ENCODE measurements around the gene PLA2G15. TPM values are rescaled to one million over a fixed set of nuclear protein-coding genes. Genes with fewer than 3 reads are reported as not detected.

The PLA2G15 gene
- total RNA-seq, 2 donors from 2014 or later = 11.6 to 13.9 TPM

DNA sequence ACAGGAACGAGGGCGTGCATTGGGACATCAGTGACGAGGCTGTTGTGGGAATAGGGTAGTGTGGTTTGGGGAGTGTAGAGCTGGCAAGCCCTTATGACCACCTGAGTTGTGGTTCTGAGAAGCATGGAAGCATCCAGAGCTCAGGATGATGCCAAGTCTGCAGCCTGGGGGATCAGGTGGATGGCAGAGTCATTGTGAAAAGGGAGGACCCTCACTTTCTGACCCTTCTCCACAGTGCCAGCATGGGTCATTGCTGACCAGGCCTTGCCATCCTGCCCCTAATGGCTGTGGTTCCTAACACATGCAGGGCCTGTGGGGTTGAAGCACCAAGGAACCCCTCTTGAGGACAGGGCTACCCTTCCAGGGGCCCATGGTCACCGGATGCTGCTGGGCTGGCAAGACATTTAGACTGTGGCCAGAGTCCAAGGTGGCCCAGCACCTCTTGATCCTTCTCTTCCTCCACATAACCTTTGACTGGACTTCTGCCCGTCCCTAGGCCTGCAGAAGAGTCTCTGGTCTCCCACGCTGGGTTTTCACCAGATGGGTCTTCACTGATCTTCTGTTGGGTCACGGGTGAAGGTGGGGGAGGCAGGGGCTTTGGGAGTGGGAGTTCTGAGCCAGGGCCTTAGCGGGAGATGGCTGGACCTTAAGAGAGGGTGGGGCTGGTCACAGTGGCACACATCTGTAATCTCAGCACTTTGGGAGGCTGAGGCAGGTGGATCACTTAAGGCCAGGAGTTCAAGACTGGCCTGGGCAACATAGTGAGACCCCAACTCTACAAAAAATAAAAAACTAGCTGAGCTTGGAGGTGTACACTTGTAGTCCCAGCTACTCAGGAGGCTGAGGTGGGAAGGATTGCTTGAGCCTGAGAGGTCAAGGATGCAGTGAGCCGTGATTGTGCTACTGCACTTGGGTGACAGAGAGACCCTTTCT lies 2.0 kb upstream of the PLA2G15 start:
- TF ChIP-seq, protein P1, sequence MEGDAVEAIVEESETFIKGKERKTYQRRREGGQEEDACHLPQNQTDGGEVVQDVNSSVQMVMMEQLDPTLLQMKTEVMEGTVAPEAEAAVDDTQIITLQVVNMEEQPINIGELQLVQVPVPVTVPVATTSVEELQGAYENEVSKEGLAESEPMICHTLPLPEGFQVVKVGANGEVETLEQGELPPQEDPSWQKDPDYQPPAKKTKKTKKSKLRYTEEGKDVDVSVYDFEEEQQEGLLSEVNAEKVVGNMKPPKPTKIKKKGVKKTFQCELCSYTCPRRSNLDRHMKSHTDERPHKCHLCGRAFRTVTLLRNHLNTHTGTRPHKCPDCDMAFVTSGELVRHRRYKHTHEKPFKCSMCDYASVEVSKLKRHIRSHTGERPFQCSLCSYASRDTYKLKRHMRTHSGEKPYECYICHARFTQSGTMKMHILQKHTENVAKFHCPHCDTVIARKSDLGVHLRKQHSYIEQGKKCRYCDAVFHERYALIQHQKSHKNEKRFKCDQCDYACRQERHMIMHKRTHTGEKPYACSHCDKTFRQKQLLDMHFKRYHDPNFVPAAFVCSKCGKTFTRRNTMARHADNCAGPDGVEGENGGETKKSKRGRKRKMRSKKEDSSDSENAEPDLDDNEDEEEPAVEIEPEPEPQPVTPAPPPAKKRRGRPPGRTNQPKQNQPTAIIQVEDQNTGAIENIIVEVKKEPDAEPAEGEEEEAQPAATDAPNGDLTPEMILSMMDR (IDR thresholded peaks at IDR 0.05) = no peak
- DNase-seq = no peak
- Histone ChIP-seq H3K4me3 (no peak overlapping the region), H3K9ac (ENCODE audit: low read depth in 2 of 2, low read length in 2 of 2) (no peak overlapping the region), H3K4me1 (peaks cover 13% of the 10 kb centered on the region), H3K27ac (no peak overlapping the region), H3K36me3 (no peaks in the 10 kb centered on the region), H3K9me3 (no peaks in the 10 kb centered on the region), H3K27me3 (no peaks in the 10 kb centered on the region)
- intact Hi-C loops (cut with DNase I) = no loop called here

- peak overlapping the region; percentile 99 for H3K4me3 ChIP-seq
- peak overlapping the region; percentile 92 to 96 for H3K9ac ChIP-seq (ENCODE audit: low read depth in 2 of 2, low read length in 2 of 2)
- no peaks in the 10 kb centered on the region for H3K36me3 ChIP-seq
- H3K9me3 ChIP-seq = no peaks in the 10 kb centered on the region
- no peak for DNase-seq
- peaks cover 12% of the 10 kb centered on the region for H3K4me1 ChIP-seq
- H3K27ac ChIP-seq = no peak overlapping the region
- TF ChIP-seq, protein P1 (IDR thresholded peaks at IDR 0.05) = no peak
- intact Hi-C loops (cut with DNase I) = no loop called here
- H3K27me3 ChIP-seq = no peaks in the 10 kb centered on the region
Measured at GRCh38 chr16:68244481-68244902, 681 bp upstream of the PLA2G15 start.

- peak overlapping the region; percentile 49 to 96 for H3K9ac ChIP-seq (ENCODE audit: low read depth in 2 of 2, low read length in 2 of 2)
- H3K9me3 ChIP-seq = no peaks in the 10 kb centered on the region
- H3K4me1 ChIP-seq = peaks cover 12% of the 10 kb centered on the region
- intact Hi-C loops (cut with DNase I) = no loop called here
- TF ChIP-seq, protein P1 (IDR thresholded peaks at IDR 0.05) = no peak
- no peak for DNase-seq
- no peaks in the 10 kb centered on the region for H3K36me3 ChIP-seq
- H3K4me3 ChIP-seq = peak overlapping the region; percentile 99
- H3K27ac ChIP-seq = no peak overlapping the region
- no peaks in the 10 kb centered on the region for H3K27me3 ChIP-seq
Measured at GRCh38 chr16:68246121-68246520, 948 bp downstream of the PLA2G15 start.

DNA sequence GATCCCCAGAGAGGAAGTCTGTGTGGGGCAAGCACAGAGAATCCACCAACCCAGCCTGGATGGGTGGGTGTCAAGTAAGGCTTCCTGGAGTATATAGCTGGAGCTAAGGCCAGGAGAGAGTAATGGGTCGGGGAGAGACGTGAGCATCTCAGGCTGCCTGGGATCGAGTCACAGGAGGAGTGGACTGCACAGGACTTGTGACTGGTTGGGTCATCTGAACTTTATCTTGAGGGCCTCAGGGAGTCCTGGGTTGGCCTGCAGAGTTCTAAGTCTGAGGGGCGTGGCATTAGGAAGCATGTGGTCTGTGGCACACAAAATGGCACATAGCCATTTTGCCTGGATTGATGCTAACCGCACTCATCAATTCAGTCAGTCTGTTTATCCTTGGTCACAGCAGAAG lies 1.5 kb downstream of the PLA2G15 start:
- no peaks in the 10 kb centered on the region for H3K27me3 ChIP-seq
- TF ChIP-seq, protein P1 (IDR thresholded peaks at IDR 0.05) = no peak
- intact Hi-C loops (cut with DNase I) = no loop called here
- peak overlapping the region in 1 of 2 donors; percentile 19 for H3K9ac ChIP-seq (ENCODE audit: low read depth in 2 of 2, low read length in 2 of 2)
- H3K9me3 ChIP-seq = no peaks in the 10 kb centered on the region
- no peak for DNase-seq
- H3K36me3 ChIP-seq = no peaks in the 10 kb centered on the region
- peaks cover 12% of the 10 kb centered on the region for H3K4me1 ChIP-seq
- H3K4me3 ChIP-seq = no peak overlapping the region
- H3K27ac ChIP-seq = no peak overlapping the region

DNA sequence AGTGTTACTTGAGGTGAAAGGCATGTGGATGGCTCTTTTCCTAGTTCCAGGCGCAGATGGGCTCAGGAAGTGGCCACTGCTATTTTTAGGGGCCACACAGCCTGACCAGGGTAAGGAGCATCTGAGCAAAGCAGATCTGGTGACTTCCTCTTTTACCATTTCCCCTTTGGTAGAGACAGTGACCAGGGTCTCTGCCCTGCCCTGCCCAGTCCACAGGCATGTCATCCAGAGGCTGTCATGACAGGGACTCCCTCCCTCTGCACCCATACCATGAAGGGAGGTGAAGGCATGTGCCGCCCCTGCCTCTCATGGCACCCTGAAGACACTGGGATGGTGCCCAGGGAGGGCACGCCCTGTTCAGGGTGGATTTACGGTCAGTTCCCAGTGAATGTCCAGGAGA lies 2.2 kb downstream of the PLA2G15 start:
- no peaks in the 10 kb centered on the region for H3K36me3 ChIP-seq
- H3K4me1 ChIP-seq = peaks cover 12% of the 10 kb centered on the region
- no peaks in the 10 kb centered on the region for H3K9me3 ChIP-seq
- H3K27me3 ChIP-seq = no peaks in the 10 kb centered on the region
- no peak overlapping the region for H3K27ac ChIP-seq
- DNase-seq = no peak
- no peak overlapping the region for H3K4me3 ChIP-seq
- intact Hi-C loops (cut with DNase I) = no loop called here
- TF ChIP-seq, protein P1 (IDR thresholded peaks at IDR 0.05) = no peak
- H3K9ac ChIP-seq (ENCODE audit: low read depth in 2 of 2, low read length in 2 of 2) = peak overlapping the region; percentile 9 to 30

Measured in colonic mucosa (tissue), 4 donors.